Fibroblast of skin of abdomen (primary cell): ENCODE results near the gene PTPN2. TPM values are rescaled to one million over a fixed set of nuclear protein-coding genes. Genes with fewer than 3 reads are reported as not detected.
"Not testable (repeated sequence)": the region's sequence is repeated elsewhere in the genome, so short reads cannot be mapped to it uniquely, and the experiment has no call there.

Experiments used
- DNase-seq: peaks from one replicate; pipeline ENCODE4 v3.0.0-alpha.2; 2013
- polyA plus RNA-seq, 2 experiments: library from polyadenylated mRNA; unstranded; fragments of 120-200 nt; gene quantifications; one replicate each; pipeline ENCODE4 v1.2.1, GENCODE V29; 2013; ENCODE audit not compliant: insufficient read length in 2 of 2

Gene PTPN2
- polyA plus RNA-seq (2013, experiment 1 of 2; ENCODE audit: insufficient read length): 28.2 TPM
- polyA plus RNA-seq (2013, experiment 2 of 2; ENCODE audit: insufficient read length): 23.8 TPM

DNA sequence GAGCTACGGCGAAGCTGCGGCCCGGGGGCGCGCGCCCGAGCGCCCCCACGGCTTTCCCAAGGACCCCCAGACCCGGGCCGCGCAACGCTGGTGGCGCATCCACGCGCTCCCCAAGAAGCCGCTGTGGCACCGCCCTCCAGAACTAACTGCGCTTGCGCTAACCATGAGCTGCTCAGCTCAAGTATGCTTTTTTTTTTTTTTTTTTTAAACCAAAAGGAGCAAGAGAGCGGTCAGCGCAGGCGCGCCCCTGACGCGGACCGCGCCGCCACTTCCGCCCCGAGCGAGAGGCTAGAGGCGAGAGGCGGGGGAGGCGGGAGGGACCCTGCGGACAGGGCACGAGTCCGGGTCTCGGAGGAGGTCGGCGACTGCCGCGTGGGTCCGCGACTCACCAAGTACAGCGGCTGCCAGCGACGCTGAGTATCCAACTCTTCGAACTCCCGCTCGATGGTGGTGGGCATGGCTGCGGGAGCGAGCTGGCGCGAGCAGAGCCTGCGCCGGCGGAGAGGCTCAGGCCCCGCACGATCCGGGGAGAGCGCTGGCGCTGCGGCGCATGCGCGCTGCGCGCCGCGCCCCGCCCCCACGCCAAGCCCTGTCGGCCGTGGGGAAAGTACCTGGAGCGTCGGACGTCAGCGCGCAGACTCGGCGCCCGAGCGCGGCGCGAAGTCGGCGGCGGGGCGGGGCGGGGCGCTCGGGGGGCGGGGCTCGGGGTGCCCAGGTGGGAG is at the start of gene PTPN2:
Gene PTPN2 (minus strand): TSS at position 554 of the 722 bp plus-strand sequence. CDS start 96 bp downstream, at position 458.
- peak; percentile 95 for DNase-seq

GRCh38 chr18:12933327-12933726 is 49.3 kb upstream of the PTPN2 start:
- no peak for DNase-seq

GRCh38 chr18:12930908-12931307 is 46.9 kb upstream of the PTPN2 start:
- DNase-seq: no peak

- DNase-seq: no peak
These were observed 46.3 kb upstream of the PTPN2 start for GRCh38 chr18:12930376-12930775.

DNA sequence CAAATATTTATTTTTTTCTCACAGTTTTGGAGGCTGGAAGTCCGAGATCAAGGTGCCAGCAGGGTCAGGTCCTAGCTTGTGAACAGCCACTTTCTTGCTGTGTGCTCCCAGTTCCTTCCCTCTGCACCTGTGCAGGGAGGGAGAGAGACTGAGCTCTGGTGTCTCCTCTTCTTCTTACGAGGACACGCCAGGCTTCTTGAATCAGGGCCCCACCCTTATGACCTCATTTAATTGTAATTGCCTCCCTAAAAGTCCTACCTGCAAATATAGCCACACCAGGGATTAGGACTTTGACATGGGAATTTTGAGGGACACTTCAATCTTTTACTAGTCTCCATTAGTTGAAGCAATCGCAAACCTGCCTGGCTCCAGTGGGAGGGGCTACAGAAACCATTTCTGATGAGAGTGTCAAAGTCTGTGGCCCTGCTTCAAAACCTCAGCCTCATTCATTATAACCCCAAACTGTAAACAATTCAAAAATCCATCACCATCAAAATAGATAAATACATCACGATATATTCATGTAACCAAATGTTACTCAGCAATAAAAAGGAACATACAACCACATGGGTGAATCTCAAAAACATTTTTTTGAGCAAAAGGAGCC is 45.5 kb upstream of the PTPN2 start:
- no peak for DNase-seq

DNA sequence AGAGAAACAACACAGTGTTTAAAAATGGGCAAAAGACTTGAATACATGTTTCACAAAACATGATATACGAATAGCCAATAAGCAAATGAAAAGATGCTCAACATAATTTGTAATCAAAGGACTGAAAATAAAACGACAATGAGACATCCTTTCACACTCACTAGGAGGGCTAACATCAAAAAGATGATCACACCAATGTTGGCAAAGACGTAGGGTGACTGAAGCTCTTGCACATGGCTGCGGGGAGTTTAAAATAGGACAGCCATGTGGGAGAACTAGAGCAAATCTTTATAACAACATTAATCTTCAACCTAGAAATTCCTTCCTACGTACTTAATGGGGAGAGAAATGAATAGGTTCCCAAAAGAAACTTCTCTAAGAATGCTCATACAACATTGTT is 44.6 kb upstream of the PTPN2 start:
- DNase-seq: no peak

DNA sequence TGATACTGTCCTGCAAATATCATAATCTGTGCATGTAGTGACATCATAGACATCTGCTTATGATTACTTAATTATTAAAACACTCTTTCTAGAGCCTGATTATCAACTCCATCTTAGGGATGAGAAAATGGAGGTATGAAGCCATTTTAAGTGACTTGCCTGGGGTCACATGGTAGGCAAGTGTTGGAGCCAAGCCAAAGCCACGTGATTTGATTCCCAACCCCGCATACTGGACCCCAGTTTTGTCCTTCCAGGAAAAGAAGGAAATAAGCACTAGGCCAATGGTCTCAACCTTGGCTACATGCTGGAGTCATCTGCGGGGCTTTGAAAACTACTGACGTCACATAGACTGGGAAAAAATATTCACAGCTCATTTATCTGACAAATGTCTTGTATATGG is 44.2 kb upstream of the PTPN2 start:
- DNase-seq: peak; percentile 20

GRCh38 chr18:12924616-12925015 is 40.6 kb upstream of the PTPN2 start:
- no peak for DNase-seq

DNA sequence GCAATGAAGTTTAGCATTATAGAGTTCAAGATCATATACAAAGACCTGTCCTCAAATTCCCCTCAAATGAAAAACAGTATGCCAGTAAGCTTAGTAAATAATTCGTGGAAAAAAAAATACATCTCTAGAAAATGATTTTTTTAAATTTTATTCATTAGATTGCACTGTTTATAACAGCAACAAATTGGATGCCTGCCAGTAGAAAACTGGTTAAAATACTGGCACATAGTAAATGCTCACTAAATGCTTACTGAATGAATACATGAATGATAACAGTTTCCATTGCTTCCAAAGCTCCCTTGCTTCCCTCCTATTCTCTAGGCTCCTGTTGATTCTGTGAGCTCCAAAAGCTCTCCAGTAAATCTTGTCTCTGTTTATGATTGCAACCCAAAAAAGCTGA is 38.2 kb upstream of the PTPN2 start:
- no peak for DNase-seq

GRCh38 chr18:12921178-12921577 is 37.1 kb upstream of the PTPN2 start:
- no peak for DNase-seq

DNA sequence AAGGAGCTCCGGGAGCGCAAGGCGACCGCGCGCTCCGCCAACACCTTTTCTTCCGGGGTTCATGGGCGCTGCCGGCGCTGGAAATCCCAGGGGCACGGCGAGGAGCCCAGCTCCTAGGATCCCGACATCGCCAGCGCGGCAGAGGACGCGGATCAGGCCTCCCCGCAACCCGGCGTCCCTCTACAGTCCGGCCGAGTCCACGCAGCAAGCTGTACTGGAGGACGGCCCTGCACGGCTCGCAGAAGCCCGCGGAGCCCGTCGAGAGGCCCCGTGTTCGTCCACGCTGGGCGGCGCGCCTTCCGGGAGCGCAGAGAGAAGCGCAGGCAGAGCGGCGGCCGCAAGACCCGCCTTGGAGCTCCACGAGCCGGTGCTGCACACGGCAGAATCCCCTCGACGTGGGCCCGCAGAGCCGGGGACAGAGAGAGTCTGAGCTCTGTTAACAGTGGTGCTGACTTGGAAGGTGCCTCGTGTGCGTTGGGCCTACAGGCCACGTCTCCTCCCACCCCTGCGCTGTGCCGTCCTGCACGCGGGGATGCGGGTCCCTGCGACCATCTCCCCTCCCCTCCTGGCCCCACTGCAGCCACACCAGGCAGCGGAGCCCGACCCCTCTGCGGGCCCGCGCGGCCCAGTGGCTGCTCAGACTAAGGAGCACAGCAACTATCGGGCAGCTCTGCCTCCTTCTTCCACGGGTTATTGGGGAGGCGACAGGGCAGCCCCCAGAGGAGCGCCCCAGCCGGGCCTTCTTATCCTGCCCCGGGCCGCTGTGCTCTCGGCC is 28.1 kb upstream of the PTPN2 start:
- DNase-seq: no peak

DNA sequence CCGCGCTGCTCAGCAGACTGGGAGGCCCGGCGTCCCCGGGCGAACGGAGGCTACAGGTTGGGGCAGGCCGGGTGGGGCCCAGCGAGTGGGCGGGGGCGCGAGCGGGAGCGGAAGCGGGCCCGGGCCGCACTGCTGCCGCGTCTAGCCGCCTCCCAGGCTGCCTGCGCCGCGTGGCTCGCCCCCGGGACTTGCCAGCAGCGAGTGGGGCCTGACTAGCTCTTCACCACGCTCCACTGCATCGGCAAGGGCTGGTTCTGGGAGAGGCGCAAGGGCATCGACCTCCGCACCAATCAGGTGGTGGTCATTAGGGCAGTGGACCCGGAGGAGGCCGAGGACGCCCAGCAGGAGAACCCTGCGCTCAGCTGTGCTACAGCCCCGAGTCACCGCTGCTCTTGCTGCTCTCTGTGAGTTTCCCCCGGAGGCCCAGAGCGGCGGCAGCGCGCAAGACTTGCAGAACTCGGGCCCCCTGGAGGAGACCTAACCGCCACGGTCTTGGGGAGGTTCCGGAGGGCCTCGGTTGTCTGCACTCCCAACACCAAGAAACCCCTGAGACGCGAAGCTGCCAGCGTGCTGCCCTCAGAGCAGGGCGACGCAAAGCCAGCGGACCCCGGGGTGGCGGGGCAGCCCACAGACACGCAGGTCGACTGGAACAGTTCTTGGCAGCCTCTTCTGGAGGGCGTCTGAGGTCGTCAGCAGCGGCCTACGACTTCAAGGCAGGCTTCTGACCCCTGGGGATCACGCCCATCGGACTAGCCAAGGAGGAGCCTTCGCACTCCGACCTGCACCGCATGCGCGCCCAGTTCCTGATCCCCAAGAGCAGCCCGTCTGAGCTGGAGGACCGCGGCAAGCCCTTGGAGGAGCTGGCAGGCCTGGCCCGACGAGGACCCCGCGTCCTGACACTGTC is 27.2 kb upstream of the PTPN2 start:
- DNase-seq: peak; percentile 27

- no peak for DNase-seq
These were observed 24.7 kb upstream of the PTPN2 start for GRCh38 chr18:12908706-12909105.

- peak; percentile 19 for DNase-seq
These were observed 23.4 kb upstream of the PTPN2 start for GRCh38 chr18:12907258-12907925.

- no peak for DNase-seq
These were observed 22.7 kb upstream of the PTPN2 start for GRCh38 chr18:12906773-12907172.

DNA sequence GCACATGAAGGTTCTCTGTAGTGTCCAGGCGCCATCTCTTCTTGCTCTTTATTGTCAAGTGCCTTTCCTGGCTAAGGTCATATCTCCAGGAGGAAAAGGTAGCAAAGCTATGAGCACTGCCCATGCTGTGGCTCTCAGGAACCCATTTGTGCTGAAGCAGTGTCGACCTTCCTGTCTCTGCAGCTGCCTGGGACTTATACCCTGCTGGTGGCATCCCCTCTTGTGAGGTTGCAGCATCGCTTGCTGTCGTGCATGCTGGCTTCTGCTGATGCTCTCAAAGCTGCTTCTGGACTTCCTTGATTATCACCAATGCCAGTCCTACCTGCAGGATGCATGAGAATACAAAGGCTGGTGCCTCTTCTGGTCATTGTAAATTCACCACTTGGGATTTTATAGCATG is 22.1 kb upstream of the PTPN2 start:
- DNase-seq: no peak

DNA sequence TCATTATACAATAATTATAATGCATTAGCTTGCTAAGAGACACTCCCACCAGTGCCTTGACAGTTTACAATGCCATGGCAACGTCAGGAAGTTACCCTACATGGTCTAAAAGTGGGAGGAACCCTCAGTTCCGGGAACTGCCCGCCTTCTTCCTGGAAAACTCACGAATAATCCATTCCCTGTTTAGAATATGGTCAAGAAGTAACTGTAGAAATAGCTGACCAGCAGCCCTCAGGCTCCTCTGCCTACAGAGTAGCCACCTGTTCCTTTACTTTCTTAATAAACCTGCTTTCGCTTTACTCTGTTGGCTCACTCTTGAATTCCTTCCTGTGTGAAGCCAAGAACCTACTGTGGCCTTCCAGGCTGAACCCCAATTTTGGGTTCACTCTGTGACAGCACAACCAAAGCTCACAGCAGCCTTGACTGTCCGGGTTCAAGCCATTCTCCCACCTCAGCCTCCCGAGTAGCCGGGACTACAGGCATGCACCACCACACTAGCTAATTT is 20.0 kb upstream of the PTPN2 start:
- DNase-seq: no peak

GRCh38 chr18:12901208-12901607 is 17.2 kb upstream of the PTPN2 start:
- not testable (repeated sequence) for DNase-seq

DNA sequence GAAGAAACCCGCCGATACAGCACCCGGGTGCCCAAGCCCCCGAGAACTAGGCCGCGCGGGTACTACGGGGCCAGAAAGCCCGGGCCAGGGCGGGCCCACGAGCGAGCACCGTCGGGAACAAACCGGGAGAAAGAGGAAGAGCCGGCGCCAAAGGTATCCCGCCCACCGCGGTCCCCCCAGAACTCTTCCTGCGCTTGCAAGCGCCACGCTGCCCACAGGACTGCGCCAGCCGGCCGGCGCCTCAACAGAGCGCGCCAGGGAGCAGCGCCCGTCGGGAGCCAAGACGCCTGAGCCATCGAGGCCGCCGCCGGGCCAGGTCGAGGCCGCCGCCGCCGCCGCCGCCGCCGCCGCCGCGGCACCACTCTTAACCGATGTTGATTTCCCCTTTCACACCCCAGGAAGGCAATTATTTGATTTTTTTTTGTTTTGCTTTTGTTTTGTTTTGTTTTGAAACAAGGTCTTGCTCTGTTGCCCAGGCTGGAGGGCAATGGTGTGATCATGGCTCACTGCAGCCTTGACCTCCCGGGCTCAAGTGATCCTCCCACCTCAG is 12.8 kb upstream of the PTPN2 start:
- DNase-seq: not testable (repeated sequence)

DNA sequence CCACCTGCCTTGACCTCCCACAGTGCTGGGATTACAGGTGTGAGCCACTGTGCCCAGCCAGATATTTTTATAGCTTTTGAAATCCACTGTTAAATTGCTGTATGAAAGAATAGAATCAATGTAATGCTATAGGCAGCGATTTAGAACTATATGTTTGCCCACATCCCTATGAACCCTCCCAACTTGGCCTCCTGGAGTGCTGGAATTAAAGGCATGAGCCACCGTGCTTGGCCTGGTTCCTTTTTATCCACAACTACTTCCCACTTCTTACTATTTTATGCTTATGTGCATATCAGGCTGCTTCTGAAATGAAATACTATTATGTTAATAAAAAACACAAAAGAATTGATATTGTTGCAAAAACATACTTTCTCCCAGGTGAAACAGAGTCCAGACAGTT is 11.6 kb upstream of the PTPN2 start:
- DNase-seq: peak; percentile 16

DNA sequence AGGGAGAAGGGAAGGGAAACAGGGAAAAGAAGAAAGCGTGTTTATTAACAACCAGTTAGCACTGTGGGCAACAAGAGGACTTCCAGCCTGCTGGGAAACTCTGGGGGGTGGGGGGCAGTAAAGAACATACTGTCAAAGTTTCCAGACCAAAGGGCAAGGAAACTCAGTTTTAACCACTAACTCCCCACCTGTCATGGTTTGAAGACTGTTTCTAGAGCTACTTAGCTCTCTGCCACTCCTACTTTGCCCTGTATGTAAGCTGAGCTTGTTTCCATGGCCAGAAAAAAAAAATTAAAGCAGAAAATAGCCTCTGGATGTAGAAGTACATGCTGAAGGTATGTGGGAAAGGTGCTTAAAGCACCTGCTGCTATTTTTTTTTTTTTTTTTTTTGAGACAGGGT is 11.0 kb upstream of the PTPN2 start:
- DNase-seq: no peak
